OCI-LY7 (cell line): ENCODE measurements around the gene ST8SIA2. TPM values are rescaled to one million over a fixed set of nuclear protein-coding genes. Genes with fewer than 3 reads are reported as not detected.

Experiments used
- BruUV-seq: library from RNA; stranded (reverse); fragments of 400-500 nt; replicated peaks from 2 replicates; lab custom pipeline; 2021; lab: Mats Ljungman, UMichigan
- CTCF ChIA-PET: fragments of 300-600 bp; sonication (Branson Sonifier 250); formaldehyde crosslinking; loops from one replicate; lab custom pipeline; 2022; ENCODE audit warnings: antibody characterized with exemption; ENCODE audit not compliant: unreplicated experiment; lab: Charles Lee
- POLR2A ChIA-PET: fragments of 300-600 bp; sonication (Branson Sonifier 250); formaldehyde crosslinking; loops from one replicate; lab custom pipeline; 2022; ENCODE audit warnings: antibody characterized with exemption; lab: Charles Lee
- DNase-seq: peaks from one replicate; pipeline ENCODE4 v3.0.0-alpha.2; 2015; ENCODE audit warnings: low spot score
- H2AFZ ChIP-seq: fragments of 200-600 bp; sonication (generic), shearing (Covaris generic); 2 replicates; pipeline ENCODE4 v1.6.1; 2014; ENCODE audit warnings: mild to moderate bottlenecking, antibody characterized with exemption, low read length, moderate library complexity
- H3K27ac ChIP-seq: fragments of 200-600 bp; sonication (generic); 2 replicates; pipeline ENCODE4 v1.5.1; 2014; ENCODE audit warnings: mixed run types, low read depth, mild to moderate bottlenecking, moderate library complexity, low read length, inconsistent platforms; ENCODE audit not compliant: poor library complexity, severe bottlenecking
- H3K36me3 ChIP-seq: fragments of 200-600 bp; sonication (generic); 2 replicates; pipeline ENCODE4 v1.6.1; 2014; ENCODE audit warnings: mild to moderate bottlenecking, antibody characterized with exemption, low read length, moderate library complexity, mixed read lengths; ENCODE audit not compliant: insufficient read depth
- H3K4me1 ChIP-seq: fragments of 200-600 bp; sonication (generic); 2 replicates; pipeline ENCODE4 v1.5.1; 2014; ENCODE audit warnings: mild to moderate bottlenecking, low read length; ENCODE audit not compliant: insufficient read depth, poor library complexity, severe bottlenecking
- H3K4me2 ChIP-seq: fragments of 200-600 bp; sonication (generic); 2 replicates; pipeline ENCODE4 v1.6.1; 2014; ENCODE audit warnings: mild to moderate bottlenecking, low read length
- H3K4me3 ChIP-seq: fragments of 200-600 bp; sonication (generic); 2 replicates; pipeline ENCODE4 v1.5.1; 2014; ENCODE audit warnings: mild to moderate bottlenecking, low read depth, low read length; ENCODE audit not compliant: poor library complexity, severe bottlenecking
- H3K79me2 ChIP-seq: fragments of 200-600 bp; sonication (generic); 2 replicates; pipeline ENCODE4 v1.6.1; 2016; ENCODE audit warnings: low read depth, mild to moderate bottlenecking, low read length, moderate library complexity, mixed read lengths; ENCODE audit not compliant: insufficient read depth
- H3K9me2 ChIP-seq: fragments of 200-600 bp; sonication (generic); 2 replicates; pipeline ENCODE4 v1.6.1; 2016; ENCODE audit warnings: mild to moderate bottlenecking, low read length, mixed read lengths; ENCODE audit not compliant: insufficient read depth
- H3K9me3 ChIP-seq: fragments of 200-600 bp; sonication (generic); 2 replicates; pipeline ENCODE4 v1.6.1; 2014; ENCODE audit warnings: mild to moderate bottlenecking, mixed run types, low read length, mixed read lengths
- H4K20me1 ChIP-seq: fragments of 200-600 bp; sonication (generic); 2 replicates; pipeline ENCODE4 v1.6.1; 2014; ENCODE audit warnings: mild to moderate bottlenecking, antibody characterized with exemption, low read length, moderate library complexity, mixed read lengths; ENCODE audit not compliant: insufficient read depth
- CTCF ChIP-seq: fragments of 200-600 bp; sonication (generic); conservative IDR thresholded peaks from 2 replicates; pipeline ENCODE4 v1.5.1; 2014; ENCODE audit warnings: mild to moderate bottlenecking, antibody characterized with exemption, low read length, moderate library complexity, mixed read lengths
- EZH2phosphoT487 ChIP-seq: fragments of 200-600 bp; sonication (generic); IDR thresholded peaks from 2 replicates; pipeline ENCODE4 v1.6.1; 2018; ENCODE audit warnings: low read depth, borderline replicate concordance, mild to moderate bottlenecking, mixed run types, antibody characterized with exemption, low read length, moderate library complexity, mixed read lengths
- intact Hi-C: fragments of 100-400 bp; cut with micrococcal nuclease; formaldehyde crosslinking; loops from one replicate; pipeline ENCODE4 v1.10.0; 2022; ENCODE audit not compliant: unreplicated experiment
- total RNA-seq, 2 experiments: library from RNA; depleted of rRNA in 1 of 2; stranded (reverse); fragments of >200 nt in 1 of 2; shearing (Covaris generic) in 1 of 2; gene quantifications; 2 replicates each; pipeline ENCODE4 v1.2.3, GENCODE V29; 2014 to 2022

ST8SIA2 gene
- total RNA-seq, 2 experiments from 2014 or later = not detected

GRCh38 chr15:92383519-92384324 lies 10.0 kb upstream of the ST8SIA2 start:
- Histone ChIP-seq H3K4me3 (no peak overlapping the region), H3K36me3 (no peaks in the 10 kb centered on the region), H3K4me1 (no peaks in the 10 kb centered on the region), H3K27ac (no peak overlapping the region), H3K4me2 (no peak overlapping the region), H3K9me3 (no peaks in the 10 kb centered on the region), H4K20me1 (no peaks in the 10 kb centered on the region), H3K79me2 (no peaks in the 10 kb centered on the region), H2AFZ (no peak overlapping the region), H3K9me2 (no peaks in the 10 kb centered on the region)
- ChIA-PET POLR2A (no interaction called here), CTCF (no interaction called here)
- intact Hi-C loops = loop anchor here (2.0 kb wide), 1 partner anchor 287 kb away; no protein-coding TSS in a partner anchor
- DNase-seq = no peak
- no TSS peak for BruUV-seq
- peak; percentile 70 for TF ChIP-seq CTCF
- TF ChIP-seq EZH2phosphoT487 = no peak

GRCh38 chr15:92384381-92384780 lies 9.3 kb upstream of the ST8SIA2 start:
- Histone ChIP-seq H3K27ac (no peak overlapping the region), H3K79me2 (no peaks in the 10 kb centered on the region), H3K4me1 (no peaks in the 10 kb centered on the region), H3K4me3 (no peak overlapping the region), H3K4me2 (no peak overlapping the region), H3K9me2 (no peaks in the 10 kb centered on the region), H3K36me3 (no peaks in the 10 kb centered on the region), H3K9me3 (no peaks in the 10 kb centered on the region), H4K20me1 (no peaks in the 10 kb centered on the region), H2AFZ (no peak overlapping the region)
- POLR2A ChIA-PET = no interaction called here
- no TSS peak for BruUV-seq
- no peak for TF ChIP-seq CTCF
- no peak for TF ChIP-seq EZH2phosphoT487
- CTCF ChIA-PET = no interaction called here
- DNase-seq = no peak
- intact Hi-C loops = no loop called here

- H2AFZ ChIP-seq = no peak overlapping the region
- no peaks in the 10 kb centered on the region for H4K20me1 ChIP-seq
- H3K79me2 ChIP-seq = no peaks in the 10 kb centered on the region
- no TSS peak for BruUV-seq
- no peaks in the 10 kb centered on the region for H3K9me3 ChIP-seq
- CTCF ChIA-PET = no interaction called here
- no peak overlapping the region for H3K4me2 ChIP-seq
- H3K9me2 ChIP-seq = no peaks in the 10 kb centered on the region
- no peak for DNase-seq
- TF ChIP-seq EZH2phosphoT487 (no peak), CTCF (no peak)
- no peak overlapping the region for H3K27ac ChIP-seq
- H3K4me1 ChIP-seq = no peaks in the 10 kb centered on the region
- POLR2A ChIA-PET = no interaction called here
- intact Hi-C loops = no loop called here
- H3K36me3 ChIP-seq = no peaks in the 10 kb centered on the region
- no peak overlapping the region for H3K4me3 ChIP-seq
These were observed 8.6 kb upstream of the ST8SIA2 start for GRCh38 chr15:92385096-92385495.
